GM23338 (cell line): ENCODE data around the gene LRRC4B. TPM values are rescaled to one million over a fixed set of nuclear protein-coding genes. Genes with fewer than 3 reads are reported as not detected.

Source experiments
- ATAC-seq: fragments of 200-7000 bp; cut with Tn5 transposase; 3 replicates; pipeline ENCODE4 v1.9.1; 2020
- DNase-seq: peaks from one replicate; pipeline ENCODE4 v3.0.0-alpha.2; 2015; ENCODE audit warnings: low spot score
- H2AFZ ChIP-seq: fragments of 200-600 bp; sonication (generic); 2 replicates; pipeline ENCODE4 v1.8.0; 2016; ENCODE audit warnings: antibody characterized with exemption, mild to moderate bottlenecking, moderate library complexity
- H3F3A ChIP-seq: fragments of 200-600 bp; sonication (generic); replicated peaks from 2 replicates; pipeline ENCODE4 v1.8.0; 2017; ENCODE audit warnings: antibody characterized with exemption, mixed run types, low read depth
- H3K27ac ChIP-seq: fragments of 200-600 bp; sonication (generic); 2 replicates; pipeline ENCODE4 v1.6.1; 2016; ENCODE audit warnings: low read depth
- H3K27me3 ChIP-seq: fragments of 200-600 bp; sonication (generic); 2 replicates; pipeline ENCODE4 v1.8.0; 2016; ENCODE audit warnings: mild to moderate bottlenecking, mixed run types, moderate library complexity; ENCODE audit not compliant: insufficient read depth
- H3K36me3 ChIP-seq: fragments of 200-600 bp; sonication (generic); 2 replicates; pipeline ENCODE4 v1.8.0; 2016; ENCODE audit warnings: mild to moderate bottlenecking; ENCODE audit not compliant: insufficient read depth
- H3K4me1 ChIP-seq: fragments of 200-600 bp; sonication (generic); 2 replicates; pipeline ENCODE4 v1.8.0; 2016; ENCODE audit warnings: mild to moderate bottlenecking, moderate library complexity; ENCODE audit not compliant: insufficient read depth
- H3K4me2 ChIP-seq: fragments of 200-600 bp; sonication (generic); 2 replicates; pipeline ENCODE4 v1.7.1; 2017; ENCODE audit warnings: mixed run types
- H3K4me3 ChIP-seq: fragments of 200-600 bp; sonication (generic); 2 replicates; pipeline ENCODE4 v1.6.1; 2016; ENCODE audit warnings: mixed run types
- H3K79me2 ChIP-seq: fragments of 200-600 bp; sonication (generic); replicated peaks from 2 replicates; pipeline ENCODE4 v1.8.0; 2017; ENCODE audit warnings: mild to moderate bottlenecking; ENCODE audit not compliant: insufficient read depth
- H3K9me2 ChIP-seq: fragments of 200-600 bp; sonication (generic); 2 replicates; pipeline ENCODE4 v1.8.0; 2017; ENCODE audit not compliant: insufficient read depth
- H4K20me1 ChIP-seq: fragments of 200-600 bp; sonication (generic); replicated peaks from 2 replicates; pipeline ENCODE4 v1.8.0; 2017; ENCODE audit warnings: mild to moderate bottlenecking; ENCODE audit not compliant: insufficient read depth
- H3K27ac Mint-ChIP-seq: 2 replicates; pipeline ENCODE4 v1.8.0; 2020; ENCODE audit warnings: inconsistent platforms, mild to moderate bottlenecking, moderate library complexity, mixed read lengths
- H3K27me3 Mint-ChIP-seq: 3 replicates; pipeline ENCODE4 v1.8.0; 2022; ENCODE audit warnings: low read depth, mild to moderate bottlenecking, moderate library complexity, mixed read lengths, inconsistent platforms; ENCODE audit not compliant: insufficient read depth, poor library complexity
- H3K36me3 Mint-ChIP-seq: 3 replicates; pipeline ENCODE4 v1.8.0; 2021; ENCODE audit warnings: low read depth, mild to moderate bottlenecking, inconsistent platforms, moderate library complexity, mixed read lengths
- H3K4me1 Mint-ChIP-seq: 3 replicates; pipeline ENCODE4 v1.8.0; 2020; ENCODE audit warnings: mild to moderate bottlenecking, inconsistent platforms, mixed read lengths
- H3K4me3 Mint-ChIP-seq: 3 replicates; pipeline ENCODE4 v1.8.0; 2021; ENCODE audit warnings: moderate library complexity, mild to moderate bottlenecking, inconsistent platforms, mixed read lengths
- H3K9me3 Mint-ChIP-seq: 3 replicates; pipeline ENCODE4 v1.8.0; 2020; ENCODE audit warnings: moderate library complexity, mild to moderate bottlenecking, inconsistent platforms, mixed read lengths
- CREB1 ChIP-seq: fragments of 250-450 bp; sonication (Bioruptor Pico); IDR thresholded peaks from 2 replicates; pipeline ENCODE4 v1.5.0; 2020; ENCODE audit warnings: low read depth, mild to moderate bottlenecking, moderate library complexity
- CTCF ChIP-seq, 2 experiments: fragments of 200-600 bp in 1 of 2; sonication (generic) in 1 of 2; conservative IDR thresholded peaks; 2 replicates each; pipeline versions ENCODE4 v1.5.1 to v1.6.1; 2016 to 2017; ENCODE audit warnings: antibody characterized with exemption in 2 of 2, low read depth in 2 of 2, mild to moderate bottlenecking in 2 of 2, moderate library complexity in 1 of 2
- ETS1 ChIP-seq: IDR thresholded peaks from 2 replicates; pipeline ENCODE4 v1.6.1; 2016; ENCODE audit warnings: antibody characterized with exemption
- EZH2 ChIP-seq: fragments of 200-600 bp; sonication (generic); IDR thresholded peaks from one replicate; pipeline ENCODE4 v1.8.0; 2017; ENCODE audit warnings: antibody characterized with exemption, mild to moderate bottlenecking, low read depth; ENCODE audit not compliant: unreplicated experiment
- EZH2phosphoT487 ChIP-seq: fragments of 200-600 bp; sonication (generic); IDR thresholded peaks from one replicate; pipeline ENCODE4 v1.8.1; 2018; ENCODE audit warnings: antibody characterized with exemption; ENCODE audit not compliant: unreplicated experiment
- JUNB ChIP-seq: IDR thresholded peaks from one replicate; pipeline ENCODE4 v1.6.1; 2016; ENCODE audit warnings: antibody characterized with exemption; ENCODE audit not compliant: unreplicated experiment
- NANOG ChIP-seq: IDR thresholded peaks from 2 replicates; pipeline ENCODE4 v1.6.1; 2016; ENCODE audit warnings: antibody characterized with exemption, borderline replicate concordance
- POLR2AphosphoS5 ChIP-seq: IDR thresholded peaks from 2 replicates; pipeline ENCODE4 v1.6.1; 2016; ENCODE audit warnings: antibody characterized with exemption, low read depth
- REST ChIP-seq: IDR thresholded peaks from one replicate; pipeline ENCODE4 v1.6.1; 2018; ENCODE audit warnings: antibody characterized with exemption; ENCODE audit not compliant: unreplicated experiment
- STAT1 ChIP-seq: IDR thresholded peaks from one replicate; pipeline ENCODE4 v1.6.1; 2016; ENCODE audit warnings: antibody characterized with exemption; ENCODE audit not compliant: unreplicated experiment
- ZNF114 ChIP-seq: fragments of 250-450 bp; sonication (Bioruptor Pico); IDR thresholded peaks from 2 replicates; pipeline ENCODE4 v1.5.0; 2020; ENCODE audit warnings: mild to moderate bottlenecking, moderate library complexity
- ZNF331 ChIP-seq: fragments of 250-450 bp; sonication (Bioruptor Pico); IDR thresholded peaks from 2 replicates; pipeline ENCODE4 v1.5.0; 2020; ENCODE audit warnings: low read depth, mild to moderate bottlenecking, moderate library complexity
- ZNF462 ChIP-seq: fragments of 250-450 bp; sonication (Bioruptor Pico); IDR thresholded peaks from 2 replicates; pipeline ENCODE4 v1.5.0; 2020; ENCODE audit warnings: mild to moderate bottlenecking, moderate library complexity
- polyA plus RNA-seq: library from polyadenylated mRNA; unstranded; fragments of >200 nt; fragmentation: Nextera tagmentation; extraction: Ambion mirVana; gene quantifications from 2 replicates; pipeline ENCODE4 v1.2.1, GENCODE V29; 2016
- total RNA-seq: library from RNA; depleted of rRNA; stranded (reverse); fragments of >200 nt; shearing (Covaris generic); gene quantifications from 2 replicates; pipeline ENCODE4 v1.2.3, GENCODE V29; 2014

LRRC4B gene
- total and polyA plus RNA-seq, 2 experiments from 2014 or later, result 2.0 to 13.2 TPM

DNA sequence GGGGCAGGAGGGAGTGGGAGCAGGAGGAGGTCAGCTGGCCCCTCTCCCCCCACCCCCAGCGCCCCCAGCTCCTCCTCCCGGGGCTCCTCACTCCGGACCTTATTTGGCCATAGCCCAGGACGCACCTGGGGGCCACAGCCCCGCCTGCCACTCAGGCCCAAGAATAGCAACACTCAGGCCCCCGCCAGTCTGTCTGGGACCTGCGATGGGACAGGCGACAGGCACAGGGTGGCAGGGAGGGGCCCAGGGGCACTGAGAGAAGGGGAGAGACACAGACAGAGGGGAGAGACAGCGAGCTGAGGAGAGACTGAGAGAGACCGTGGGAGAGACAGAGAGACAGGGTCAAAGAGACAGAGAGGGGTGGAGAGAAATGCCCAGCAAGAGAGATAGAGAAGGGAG is 67.5 kb downstream of the LRRC4B start:
- DNase-seq (no peak), ATAC-seq (no peak)
- Histone ChIP-seq H3K79me2 (no peaks in the 10 kb centered on the region), H3K4me3 (peak overlapping the region; percentile 53; the same call in 1 of the 2 replicates), H3K27me3 (peaks cover 49% of the 10 kb centered on the region), H3K36me3 (no peaks in the 10 kb centered on the region), H2AFZ (no peak overlapping the region), H3K9me2 (no peaks in the 10 kb centered on the region), H3F3A (no peaks in the 10 kb centered on the region), H4K20me1 (no peaks in the 10 kb centered on the region), H3K27ac (no peak overlapping the region), H3K4me1 (peaks cover 7% of the 10 kb centered on the region; the same call in 1 of the 2 replicates), H3K4me2 (peak overlapping the region; percentile 80; the same call in 1 of the 2 replicates)
- TF ChIP-seq STAT1 (no peak), EZH2 (no peak), POLR2AphosphoS5 (no peak), CTCF (conservative IDR thresholded peaks at IDR 0.05; ENCODE audit: low read depth in 2 of 2) (no peak), ETS1 (no peak), ZNF331 (no peak), REST (no peak), NANOG (no peak), JUNB (no peak), ZNF114 (CRISPR knock-in tag) (no peak), CREB1 (CRISPR knock-in tag) (no peak), ZNF462 (CRISPR knock-in tag) (no peak), EZH2phosphoT487 (no peak)
- no peaks in the 10 kb centered on the region for H3K4me1 Mint-ChIP-seq
- H3K9me3 Mint-ChIP-seq, result peaks cover 56% of the 10 kb centered on the region
- H3K27ac Mint-ChIP-seq, result no peak overlapping the region
- peaks cover 11% of the 10 kb centered on the region for H3K27me3 Mint-ChIP-seq
- H3K36me3 Mint-ChIP-seq, result peaks cover 18% of the 10 kb centered on the region
- H3K4me3 Mint-ChIP-seq, result no peak overlapping the region
